ENCODE data around the gene NFYC.

The NFYC gene

GRCh38 chr1:40784141-40784770, 92.8 kb downstream of the NFYC start:
- peak; percentile 7 for DNase-seq

GRCh38 chr1:40784771-40785151, 93.3 kb downstream of the NFYC start:
- no peak for DNase-seq

GRCh38 chr1:40785446-40785845, 93.9 kb downstream of the NFYC start:
- no peak for DNase-seq

GRCh38 chr1:40786171-40786994, 94.9 kb downstream of the NFYC start:
- no peak for DNase-seq

GRCh38 chr1:40786995-40787705, 95.6 kb downstream of the NFYC start:
- no peak for DNase-seq

GRCh38 chr1:40787737-40788560, 96.4 kb downstream of the NFYC start:
- no peak for DNase-seq

- DNase-seq = no peak
Observed at GRCh38 chr1:40788561-40789341, 97.2 kb downstream of the NFYC start.

- no peak for DNase-seq
Observed at GRCh38 chr1:40789342-40789598, 97.8 kb downstream of the NFYC start.

GRCh38 chr1:40789661-40790430, 98.3 kb downstream of the NFYC start:
- no peak for DNase-seq

- DNase-seq = no peak
Observed at GRCh38 chr1:40792036-40792435, 100.5 kb downstream of the NFYC start.

GRCh38 chr1:40793617-40794016, 102.1 kb downstream of the NFYC start:
- DNase-seq = no peak

- no peak for DNase-seq
Observed at GRCh38 chr1:40794048-40794447, 102.5 kb downstream of the NFYC start.

GRCh38 chr1:40794974-40795715, 103.6 kb downstream of the NFYC start:
- DNase-seq = no peak

- DNase-seq = no peak
Observed at GRCh38 chr1:40795811-40796586, 104.5 kb downstream of the NFYC start.

- DNase-seq = no peak
Observed at GRCh38 chr1:40796939-40797667, 105.6 kb downstream of the NFYC start.

- DNase-seq = no peak
Observed at GRCh38 chr1:40797668-40798010, 106.1 kb downstream of the NFYC start.

- DNase-seq = no peak
Observed at GRCh38 chr1:40798366-40799281, 107.1 kb downstream of the NFYC start.

- DNase-seq = no peak
Observed at GRCh38 chr1:40799351-40799867, 107.9 kb downstream of the NFYC start.
